GM10266 (cell line): Measurements from ENCODE around the gene TUBB.

Experiments used
- DNase-seq: peaks from one replicate; pipeline ENCODE4 v3.0.0; 2012; ENCODE audit errors: extremely low spot score
- TF ChIP-seq, protein P1 (sequence below): IDR thresholded peaks from 2 replicates; pipeline ENCODE4 v1.5.1; 2012; ENCODE audit warnings: mild to moderate bottlenecking, low read depth; ENCODE audit not compliant: control insufficient read depth, insufficient read depth; ENCODE audit errors: missing control alignments

Gene TUBB

DNA sequence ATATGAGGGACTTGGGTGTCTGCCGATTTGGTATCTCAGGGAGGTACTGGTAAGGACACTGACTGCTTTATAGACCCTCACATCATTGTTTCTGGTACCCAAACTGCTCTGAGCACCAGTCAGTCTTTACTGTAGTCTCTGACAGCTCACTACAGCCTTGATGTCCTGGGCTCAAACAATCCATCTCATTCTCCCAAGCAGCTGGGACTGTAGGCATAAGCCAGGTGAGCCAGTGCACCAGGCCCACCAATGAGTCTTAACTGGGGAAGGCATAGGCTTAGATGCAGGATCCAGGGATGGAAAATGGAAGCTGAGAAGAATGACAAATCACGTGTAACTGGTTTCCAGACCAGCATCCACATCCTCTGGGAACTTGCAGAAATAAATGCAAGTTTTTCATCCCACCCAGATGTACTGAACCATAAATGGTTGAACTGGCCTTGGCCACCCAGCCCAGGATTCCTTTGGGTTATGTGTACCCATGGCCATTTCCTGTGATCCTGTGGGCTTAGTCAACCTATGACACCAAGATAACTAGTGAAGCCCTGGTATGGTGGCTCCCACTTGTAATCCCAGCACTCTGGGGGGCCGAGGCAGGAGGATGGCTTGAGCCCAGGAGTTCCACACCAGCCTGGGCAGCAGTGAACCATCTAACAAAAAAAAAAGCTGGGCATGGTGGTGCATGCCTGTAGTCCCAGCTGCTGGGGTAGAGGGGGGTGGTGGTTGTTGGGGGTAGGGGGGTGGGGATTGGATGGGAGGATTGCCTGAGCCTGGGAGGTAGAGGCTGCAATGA lies 5.8 kb downstream of the TUBB start:
- TF ChIP-seq, protein P1, sequence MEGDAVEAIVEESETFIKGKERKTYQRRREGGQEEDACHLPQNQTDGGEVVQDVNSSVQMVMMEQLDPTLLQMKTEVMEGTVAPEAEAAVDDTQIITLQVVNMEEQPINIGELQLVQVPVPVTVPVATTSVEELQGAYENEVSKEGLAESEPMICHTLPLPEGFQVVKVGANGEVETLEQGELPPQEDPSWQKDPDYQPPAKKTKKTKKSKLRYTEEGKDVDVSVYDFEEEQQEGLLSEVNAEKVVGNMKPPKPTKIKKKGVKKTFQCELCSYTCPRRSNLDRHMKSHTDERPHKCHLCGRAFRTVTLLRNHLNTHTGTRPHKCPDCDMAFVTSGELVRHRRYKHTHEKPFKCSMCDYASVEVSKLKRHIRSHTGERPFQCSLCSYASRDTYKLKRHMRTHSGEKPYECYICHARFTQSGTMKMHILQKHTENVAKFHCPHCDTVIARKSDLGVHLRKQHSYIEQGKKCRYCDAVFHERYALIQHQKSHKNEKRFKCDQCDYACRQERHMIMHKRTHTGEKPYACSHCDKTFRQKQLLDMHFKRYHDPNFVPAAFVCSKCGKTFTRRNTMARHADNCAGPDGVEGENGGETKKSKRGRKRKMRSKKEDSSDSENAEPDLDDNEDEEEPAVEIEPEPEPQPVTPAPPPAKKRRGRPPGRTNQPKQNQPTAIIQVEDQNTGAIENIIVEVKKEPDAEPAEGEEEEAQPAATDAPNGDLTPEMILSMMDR = no peak
- DNase-seq = no peak

DNA sequence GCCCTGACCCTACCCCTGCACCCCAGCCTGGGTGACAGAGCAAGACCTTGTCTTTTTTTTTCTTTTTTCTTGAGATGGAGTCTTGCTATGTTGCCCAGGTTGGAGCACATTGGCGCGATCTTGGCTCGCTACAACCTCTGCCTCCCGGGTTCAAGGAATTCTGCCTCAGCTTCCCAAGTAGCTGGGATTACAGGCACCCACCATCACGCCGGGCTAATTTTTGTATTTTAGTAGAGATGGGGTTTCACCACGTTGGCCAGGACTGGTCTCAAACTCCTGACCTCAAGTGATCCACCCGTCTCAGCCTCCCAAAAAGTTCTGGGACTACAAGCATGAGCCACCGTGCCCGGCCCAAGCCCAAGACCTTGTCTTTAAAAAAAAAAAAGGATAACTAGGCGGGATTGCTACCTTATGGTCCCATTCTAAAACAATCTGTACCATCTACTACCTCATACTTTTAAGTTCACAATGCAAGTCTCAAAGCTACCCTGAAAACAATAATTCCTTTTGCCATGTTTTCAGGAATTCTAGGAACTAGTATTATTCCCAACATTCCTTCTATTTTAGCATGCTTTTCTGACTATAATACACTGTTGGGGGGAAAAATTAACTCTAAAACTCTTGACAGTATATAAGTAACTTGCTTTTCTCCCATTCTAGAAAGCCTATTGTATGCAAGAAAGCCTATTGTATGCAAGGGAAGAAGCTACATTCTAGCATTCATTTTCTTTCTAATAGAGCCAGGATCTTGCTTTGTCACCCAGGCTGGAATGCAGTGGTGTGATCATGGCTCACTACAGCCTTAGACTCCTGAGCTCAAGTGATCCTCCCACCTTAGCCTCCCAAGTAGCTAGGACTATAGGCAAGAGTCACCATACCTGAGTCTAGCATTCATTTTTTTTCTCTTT lies 6.6 kb downstream of the TUBB start:
- DNase-seq = no peak
- TF ChIP-seq, protein P1 = no peak

DNA sequence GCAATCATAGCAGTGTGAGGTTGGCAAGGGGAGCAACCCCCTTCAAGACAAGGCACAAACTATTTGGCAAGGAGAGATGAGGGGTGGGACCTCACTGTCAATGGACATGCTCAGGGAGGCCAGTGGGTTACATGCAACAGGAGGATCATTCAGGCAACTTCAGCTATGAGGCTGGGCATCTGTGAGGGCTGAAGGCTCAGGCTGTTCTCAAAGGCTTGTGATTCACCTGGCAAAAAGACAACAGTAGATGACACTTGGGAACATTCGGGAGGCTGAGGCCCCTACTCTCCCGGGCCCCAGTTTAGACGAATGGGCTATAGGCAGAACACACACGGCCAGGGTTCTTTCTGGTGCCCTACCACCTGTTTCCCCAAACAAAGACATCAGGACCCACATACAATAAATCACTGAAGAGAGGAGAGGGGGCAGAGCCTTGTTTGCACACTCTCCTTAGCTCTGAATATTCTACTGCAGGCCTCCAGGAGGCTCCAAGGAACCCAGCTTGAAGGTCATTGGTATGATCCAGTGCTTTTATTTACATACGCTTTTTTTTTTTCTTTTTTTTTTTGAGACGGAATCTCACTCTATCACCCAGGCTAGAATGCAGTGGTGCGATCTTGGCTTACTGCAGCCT lies 7.9 kb downstream of the TUBB start:
- TF ChIP-seq, protein P1 = no peak
- DNase-seq = no peak

DNA sequence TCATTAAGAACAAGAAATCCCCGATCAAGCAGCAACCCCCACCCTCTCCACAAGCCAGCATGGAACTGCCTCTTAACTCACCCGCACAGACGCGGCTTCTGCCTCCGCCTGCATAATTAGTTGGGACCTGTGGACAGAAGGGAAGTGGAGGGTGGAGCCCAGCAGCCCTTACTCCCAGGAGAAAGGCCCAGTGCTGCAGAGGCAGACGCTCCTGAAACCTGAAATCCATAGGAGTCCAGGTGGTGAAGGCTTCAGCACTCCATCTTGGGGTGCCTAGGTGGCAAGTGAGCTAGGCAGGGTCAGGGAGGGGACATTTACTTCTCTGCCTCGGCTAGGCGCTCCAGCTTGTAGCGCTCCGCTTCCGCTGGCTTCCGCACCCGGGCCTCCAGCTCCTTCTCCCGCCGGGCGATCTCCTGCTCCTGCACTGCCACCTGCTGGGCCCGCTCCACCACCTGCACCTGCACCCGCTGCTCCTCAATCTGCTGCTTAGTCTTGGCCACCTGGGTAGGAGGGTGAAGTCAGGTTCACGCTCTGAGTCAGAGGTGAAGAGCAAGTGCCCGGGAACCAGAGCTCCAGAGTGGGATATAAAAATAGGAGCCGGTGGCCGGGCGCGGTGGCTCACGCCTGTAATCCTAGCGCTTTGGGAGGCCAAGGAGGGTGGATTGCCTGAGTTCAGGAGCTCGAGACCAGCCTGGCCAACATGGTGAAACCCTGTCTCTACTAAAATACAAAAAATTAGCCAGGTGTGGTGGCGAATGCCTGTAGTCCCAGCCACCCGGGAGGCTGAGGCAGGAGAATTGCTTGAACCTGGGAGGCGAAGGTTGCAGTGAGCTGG lies 10.7 kb downstream of the TUBB start:
- DNase-seq = peak; percentile 77
- TF ChIP-seq, protein P1 = peak; percentile 90

DNA sequence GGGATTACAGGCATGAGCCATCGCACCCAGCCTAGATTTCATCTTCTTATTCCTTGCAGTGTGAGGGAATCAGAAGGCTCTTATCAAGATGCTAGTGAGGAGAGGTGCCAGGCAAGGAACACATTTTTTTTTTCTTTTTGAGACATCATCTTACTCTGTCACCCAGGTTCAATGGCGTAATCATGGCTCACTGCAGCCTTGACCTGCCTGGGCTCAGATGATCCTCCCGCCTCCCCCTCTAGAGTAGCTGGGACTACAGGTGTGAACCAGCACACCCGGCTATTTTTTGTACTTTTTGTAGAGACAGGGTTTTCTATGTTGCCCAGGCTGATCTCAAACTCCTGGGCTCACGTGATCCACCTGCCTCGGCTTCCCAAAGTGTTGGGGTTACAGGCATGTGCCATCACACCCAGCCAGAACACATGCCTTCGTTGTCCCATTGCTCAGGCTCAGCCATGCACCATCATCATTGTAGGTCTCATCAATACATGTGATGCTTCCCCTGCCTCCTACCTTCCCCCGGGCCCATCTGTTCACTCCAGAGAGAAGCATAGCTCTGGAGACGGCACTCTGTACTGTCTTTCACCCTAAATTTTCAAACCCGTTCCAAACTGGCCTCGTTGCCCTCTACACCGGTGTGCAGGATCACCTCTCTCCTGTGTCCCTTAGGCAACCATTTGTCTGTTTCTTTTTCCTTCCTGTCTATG lies 12.2 kb downstream of the TUBB start:
- TF ChIP-seq, protein P1 = no peak
- no peak for DNase-seq

DNA sequence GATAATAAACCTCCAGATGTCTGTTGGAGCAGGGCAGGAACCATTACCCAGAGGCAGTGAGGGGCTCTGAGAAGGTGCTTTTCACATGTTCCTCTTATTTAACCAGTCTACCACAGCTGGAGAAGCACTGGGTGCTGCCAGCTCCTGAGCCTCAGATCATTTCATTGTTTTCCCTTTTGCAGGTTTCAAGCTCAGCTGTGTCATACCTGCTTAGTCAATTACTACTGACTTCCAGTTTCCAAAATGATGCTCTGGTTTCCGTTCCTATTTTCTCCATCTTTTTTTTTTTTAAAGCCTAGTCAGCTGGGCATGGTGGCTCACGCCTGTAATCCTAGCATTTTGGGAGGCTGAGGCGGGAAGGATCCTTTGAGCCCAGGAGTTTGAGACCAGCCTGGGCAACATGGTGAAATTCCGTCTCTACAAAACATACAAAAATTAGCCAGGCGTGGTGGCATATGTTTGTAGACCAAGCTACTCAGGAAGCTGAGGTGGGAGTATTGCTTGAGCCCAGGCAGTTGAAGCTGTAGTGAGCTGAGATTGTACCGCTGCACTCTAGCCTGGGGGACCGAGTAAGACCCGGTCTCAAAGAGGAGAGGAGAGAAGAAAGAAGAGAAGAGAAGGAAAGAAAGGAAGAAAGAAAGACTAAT lies 15.6 kb downstream of the TUBB start:
- DNase-seq = peak; percentile 34
- TF ChIP-seq, protein P1 = no peak
